ENCODE measurements around the gene PRR35. TPM values are rescaled to one million over a fixed set of nuclear protein-coding genes. Genes with fewer than 3 reads are reported as not detected.

Gene PRR35
- total RNA-seq, 1 experiment from 2014 or later, result not detected

DNA sequence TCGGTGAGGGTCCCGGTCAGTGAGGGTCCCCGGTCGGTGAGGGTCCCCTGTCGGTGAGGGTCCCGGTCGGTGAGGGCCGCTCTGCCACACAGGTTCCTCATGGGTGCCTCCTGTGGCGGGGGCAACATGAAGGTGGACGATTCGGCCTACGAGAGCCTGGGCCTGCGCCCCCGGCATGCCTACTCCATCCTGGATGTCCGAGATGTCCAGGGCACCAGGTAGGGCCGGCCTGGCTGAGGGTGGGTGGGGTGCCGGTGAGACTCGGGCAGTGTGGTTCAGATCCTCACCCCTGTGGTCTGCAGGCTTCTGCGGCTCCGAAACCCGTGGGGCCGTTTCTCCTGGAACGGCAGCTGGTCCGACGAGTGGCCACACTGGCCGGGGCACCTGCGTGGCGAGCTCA, 9.0 kb upstream of the PRR35 start:
- no peak for DNase-seq

DNA sequence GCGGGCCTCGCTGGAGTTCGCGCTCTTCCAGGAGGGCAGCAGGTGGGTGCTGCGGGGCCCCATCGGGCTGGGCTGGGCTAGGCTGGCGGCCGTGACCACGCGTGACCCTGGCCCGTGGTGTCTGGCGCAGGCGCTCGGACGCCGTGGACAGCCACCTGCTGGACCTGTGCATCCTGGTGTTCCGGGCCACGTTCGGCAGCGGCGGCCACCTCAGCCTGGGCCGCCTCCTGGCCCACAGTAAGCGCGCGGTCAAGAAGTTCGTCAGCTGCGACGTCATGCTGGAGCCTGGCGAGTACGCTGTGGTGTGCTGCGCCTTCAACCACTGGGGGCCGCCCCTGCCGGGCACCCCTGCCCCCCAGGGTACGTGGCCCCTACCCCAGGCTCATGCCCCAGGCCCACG, 8.0 kb upstream of the PRR35 start:
- no peak overlapping the region for H3K27ac ChIP-seq (ENCODE audit: low read length)
- no peak overlapping the region for H3K4me2 ChIP-seq (ENCODE audit: low read depth, low read length, poor library complexity, severe bottlenecking)
- no peak overlapping the region for H2AFZ ChIP-seq (ENCODE audit: low read length)
- H3K4me3 ChIP-seq (ENCODE audit: low read length), result no peak overlapping the region
- H4K20me1 ChIP-seq (ENCODE audit: insufficient read depth, low read depth, low read length), result 0 out of 2 replicates have a peak, but pooled peaks cover 6% of the 10 kb centered on the region
- no peak for DNase-seq
- no peaks in the 10 kb centered on the region for H3K36me3 ChIP-seq (ENCODE audit: insufficient read depth, low read length)
- H3K9me3 ChIP-seq (ENCODE audit: low read length), result no peaks in the 10 kb centered on the region
- H3K4me1 ChIP-seq (ENCODE audit: low read length), result peaks cover 8% of the 10 kb centered on the region
- no peaks in the 10 kb centered on the region for H3K9me2 ChIP-seq (replicated peaks; ENCODE audit: insufficient read depth, low read length)
- no peak overlapping the region for H3K9ac ChIP-seq (ENCODE audit: low read length)
- H3K79me2 ChIP-seq (ENCODE audit: low read length), result no peaks in the 10 kb centered on the region
- H3K27me3 ChIP-seq (ENCODE audit: low read length), result no peaks in the 10 kb centered on the region

More for the DNA sequence above, 9.0 kb upstream of the PRR35 start:
- Histone ChIP-seq H4K20me1 (ENCODE audit: insufficient read depth, low read depth, low read length) (0 out of 2 replicates have a peak, but pooled peaks cover 6% of the 10 kb centered on the region), H3K36me3 (ENCODE audit: insufficient read depth, low read length) (no peaks in the 10 kb centered on the region), H3K79me2 (ENCODE audit: low read length) (no peaks in the 10 kb centered on the region), H3K4me1 (ENCODE audit: low read length) (no peaks in the 10 kb centered on the region), H2AFZ (ENCODE audit: low read length) (no peak overlapping the region), H3K27me3 (ENCODE audit: low read length) (no peaks in the 10 kb centered on the region), H3K9ac (ENCODE audit: low read length) (no peak overlapping the region), H3K4me3 (ENCODE audit: low read length) (no peak overlapping the region), H3K9me2 (replicated peaks; ENCODE audit: insufficient read depth, low read length) (no peaks in the 10 kb centered on the region), H3K4me2 (ENCODE audit: low read depth, low read length, poor library complexity, severe bottlenecking) (no peak overlapping the region), H3K27ac (ENCODE audit: low read length) (no peak overlapping the region), H3K9me3 (ENCODE audit: low read length) (no peaks in the 10 kb centered on the region)

DNA sequence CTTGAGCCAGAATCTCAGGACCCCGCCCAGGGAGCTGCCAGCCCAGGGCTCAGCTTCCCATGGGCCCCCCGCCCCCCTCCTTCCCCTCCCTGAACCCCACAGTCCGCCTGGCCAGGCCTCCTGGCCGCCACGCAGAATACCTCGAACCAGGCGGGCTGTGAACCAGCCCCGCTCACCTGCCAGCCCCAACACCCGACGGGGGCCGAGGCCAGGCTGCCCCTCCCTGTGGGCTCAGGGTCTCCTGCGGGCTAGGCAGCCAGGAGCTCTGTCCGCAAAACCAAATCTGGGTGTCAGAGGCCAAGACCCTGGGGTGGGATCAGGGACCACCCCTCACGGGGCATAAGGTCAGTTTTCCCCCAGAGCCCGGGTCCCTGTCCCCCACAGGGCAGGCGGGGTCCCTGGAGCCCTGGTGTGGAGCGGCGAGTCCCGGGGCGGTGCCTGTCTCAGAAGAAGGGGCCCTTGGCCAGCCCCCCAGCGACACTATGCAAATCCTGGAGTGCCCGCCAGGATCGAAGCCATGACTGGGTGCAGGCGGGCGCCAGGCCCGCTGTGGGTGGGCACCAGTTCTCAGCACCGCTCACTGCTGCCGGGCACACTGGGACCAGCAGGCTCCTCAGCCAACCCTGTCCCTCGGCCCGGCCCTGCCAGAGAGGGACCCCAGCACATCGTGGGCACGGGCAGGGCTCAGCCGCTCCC, 6.4 kb upstream of the PRR35 start:
- Histone ChIP-seq H4K20me1 (ENCODE audit: insufficient read depth, low read depth, low read length) (0 out of 2 replicates have a peak, but pooled peaks cover 6% of the 10 kb centered on the region), H3K27ac (ENCODE audit: low read length) (no peak overlapping the region), H3K4me1 (ENCODE audit: low read length) (peaks cover 23% of the 10 kb centered on the region), H3K27me3 (ENCODE audit: low read length) (no peaks in the 10 kb centered on the region), H3K9ac (ENCODE audit: low read length) (no peak overlapping the region), H3K4me3 (ENCODE audit: low read length) (no peak overlapping the region), H3K4me2 (ENCODE audit: low read depth, low read length, poor library complexity, severe bottlenecking) (no peak overlapping the region), H3K36me3 (ENCODE audit: insufficient read depth, low read length) (no peaks in the 10 kb centered on the region), H2AFZ (ENCODE audit: low read length) (no peak overlapping the region), H3K79me2 (ENCODE audit: low read length) (no peaks in the 10 kb centered on the region), H3K9me3 (ENCODE audit: low read length) (no peaks in the 10 kb centered on the region), H3K9me2 (replicated peaks; ENCODE audit: insufficient read depth, low read length) (no peaks in the 10 kb centered on the region)
- DNase-seq, result peak; percentile 44

DNA sequence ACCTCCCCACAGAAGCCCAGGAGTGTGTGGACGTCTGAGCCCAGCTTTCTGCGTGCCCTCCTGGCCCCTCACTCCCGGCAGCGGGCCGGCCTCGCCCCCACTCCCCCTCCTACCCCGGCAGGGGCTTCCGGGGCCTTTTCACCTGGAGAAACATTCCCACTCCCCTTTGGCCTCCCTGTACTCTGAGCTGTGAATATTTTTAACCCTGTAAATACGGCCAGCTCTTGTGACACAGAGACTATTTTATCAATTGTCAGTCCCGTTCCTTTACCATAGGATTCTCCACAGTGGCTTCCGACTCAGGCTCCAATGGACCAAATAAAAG, 5.9 kb upstream of the PRR35 start:
- Histone ChIP-seq H3K79me2 (ENCODE audit: low read length) (no peaks in the 10 kb centered on the region), H2AFZ (ENCODE audit: low read length) (no peak overlapping the region), H3K9me3 (ENCODE audit: low read length) (no peaks in the 10 kb centered on the region), H3K27me3 (ENCODE audit: low read length) (no peaks in the 10 kb centered on the region), H4K20me1 (ENCODE audit: insufficient read depth, low read depth, low read length) (0 out of 2 replicates have a peak, but pooled peaks cover 8% of the 10 kb centered on the region), H3K27ac (ENCODE audit: low read length) (no peak overlapping the region), H3K36me3 (ENCODE audit: insufficient read depth, low read length) (no peaks in the 10 kb centered on the region), H3K4me3 (ENCODE audit: low read length) (no peak overlapping the region), H3K9ac (ENCODE audit: low read length) (no peak overlapping the region), H3K4me1 (ENCODE audit: low read length) (peaks cover 28% of the 10 kb centered on the region), H3K4me2 (ENCODE audit: low read depth, low read length, poor library complexity, severe bottlenecking) (no peak overlapping the region), H3K9me2 (replicated peaks; ENCODE audit: insufficient read depth, low read length) (no peaks in the 10 kb centered on the region)
- DNase-seq, result no peak

DNA sequence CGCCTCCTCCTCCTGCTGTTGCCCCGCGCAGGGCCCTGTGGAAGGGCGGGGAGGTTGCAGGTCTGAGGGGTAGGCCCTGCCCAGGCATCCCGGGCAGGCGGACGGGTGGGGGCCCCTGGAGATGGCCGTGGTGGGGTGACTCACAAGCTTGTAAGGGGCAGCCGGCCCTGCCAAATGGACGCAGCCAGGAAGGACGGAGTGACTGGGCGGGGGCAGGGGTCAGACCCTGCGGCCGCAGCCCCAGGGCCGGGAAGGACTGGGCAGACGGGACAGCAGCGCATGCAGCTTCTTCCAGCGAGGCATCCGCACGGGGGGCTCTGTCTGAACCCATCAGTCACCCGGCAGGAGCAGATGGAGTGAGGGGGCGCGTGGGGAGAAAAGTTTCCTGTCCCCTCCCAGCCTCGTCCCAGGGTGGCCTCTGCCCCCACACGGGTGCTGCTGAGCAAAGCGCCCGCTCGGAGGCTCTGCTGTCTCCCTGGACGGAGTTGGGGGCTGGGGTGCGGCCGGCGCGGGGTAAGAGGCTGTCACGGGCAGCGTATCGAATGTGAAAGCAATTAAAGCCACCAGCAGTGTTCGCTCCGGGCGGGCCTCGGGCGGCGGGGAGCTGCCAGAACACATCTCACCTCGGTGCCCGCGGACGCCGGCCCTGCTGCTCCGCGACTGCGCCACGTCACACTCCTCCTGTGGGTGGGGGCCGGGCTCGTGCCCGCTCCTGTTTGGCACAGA, 5.4 kb upstream of the PRR35 start:
- H4K20me1 ChIP-seq (ENCODE audit: insufficient read depth, low read depth, low read length), result 0 out of 2 replicates have a peak, but pooled peaks cover 10% of the 10 kb centered on the region
- H3K4me3 ChIP-seq (ENCODE audit: low read length), result no peak overlapping the region
- H3K4me2 ChIP-seq (ENCODE audit: low read depth, low read length, poor library complexity, severe bottlenecking), result no peak overlapping the region
- no peaks in the 10 kb centered on the region for H3K79me2 ChIP-seq (ENCODE audit: low read length)
- peaks cover 29% of the 10 kb centered on the region for H3K4me1 ChIP-seq (ENCODE audit: low read length)
- H3K36me3 ChIP-seq (ENCODE audit: insufficient read depth, low read length), result no peaks in the 10 kb centered on the region
- H2AFZ ChIP-seq (ENCODE audit: low read length), result no peak overlapping the region
- no peak overlapping the region for H3K27ac ChIP-seq (ENCODE audit: low read length)
- H3K27me3 ChIP-seq (ENCODE audit: low read length), result no peaks in the 10 kb centered on the region
- no peak for DNase-seq
- H3K9me2 ChIP-seq (replicated peaks; ENCODE audit: insufficient read depth, low read length), result no peaks in the 10 kb centered on the region
- no peak overlapping the region for H3K9ac ChIP-seq (ENCODE audit: low read length)
- H3K9me3 ChIP-seq (ENCODE audit: low read length), result no peaks in the 10 kb centered on the region

DNA sequence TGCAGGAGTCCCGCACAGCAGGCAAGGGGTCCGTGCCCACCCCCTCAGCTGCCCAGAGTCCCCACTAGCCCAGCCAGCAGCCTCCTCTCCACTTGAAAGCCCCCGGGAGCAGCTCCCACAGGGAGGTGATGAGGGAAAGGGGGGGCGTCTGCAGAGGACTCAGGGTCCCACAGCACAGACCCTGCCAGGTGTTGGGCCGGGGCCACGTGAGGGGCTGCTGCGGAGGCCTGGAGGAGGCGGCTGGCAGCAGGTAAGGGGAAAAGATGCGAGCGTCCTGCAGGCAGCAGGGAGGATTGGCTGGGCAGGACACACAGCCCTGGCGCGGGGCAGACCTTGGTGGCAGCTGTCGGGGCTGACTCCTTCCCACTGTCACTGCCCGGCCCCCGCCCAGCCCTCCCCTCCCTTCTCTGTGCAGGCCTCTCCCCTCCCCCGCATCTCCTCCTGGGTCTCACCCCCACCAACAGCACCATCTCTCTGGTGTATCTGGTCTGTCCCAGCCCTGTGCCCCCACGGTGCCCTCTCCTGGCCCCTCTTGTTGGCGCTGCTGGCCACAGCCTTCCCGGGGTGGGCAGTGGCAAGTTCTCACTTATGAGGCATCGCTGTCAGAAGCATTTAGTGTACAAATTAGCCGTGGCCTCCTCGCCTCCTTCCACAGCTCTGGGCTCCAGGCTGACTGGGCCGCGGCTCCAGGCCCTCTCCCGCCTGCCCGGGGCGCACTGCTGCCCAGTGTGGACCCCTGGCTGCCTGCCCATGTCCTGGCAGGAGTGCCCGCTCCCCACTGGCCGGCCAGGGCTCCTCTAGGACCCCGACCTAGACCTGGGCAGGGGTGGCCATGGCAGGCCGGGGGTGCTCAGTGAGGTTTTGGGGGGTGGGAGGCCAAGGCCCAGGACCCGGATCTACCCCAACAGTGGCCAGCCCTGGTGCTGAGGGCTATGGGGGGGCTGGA, 4.4 kb upstream of the PRR35 start:
- no peak for DNase-seq
- no peak overlapping the region for H3K4me2 ChIP-seq (ENCODE audit: low read depth, low read length, poor library complexity, severe bottlenecking)
- H2AFZ ChIP-seq (ENCODE audit: low read length), result no peak overlapping the region
- no peak overlapping the region for H3K27ac ChIP-seq (ENCODE audit: low read length)
- H3K9me3 ChIP-seq (ENCODE audit: low read length), result no peaks in the 10 kb centered on the region
- H3K36me3 ChIP-seq (ENCODE audit: insufficient read depth, low read length), result no peaks in the 10 kb centered on the region
- H3K27me3 ChIP-seq (ENCODE audit: low read length), result no peaks in the 10 kb centered on the region
- no peak overlapping the region for H3K4me3 ChIP-seq (ENCODE audit: low read length)
- H3K4me1 ChIP-seq (ENCODE audit: low read length), result peaks cover 29% of the 10 kb centered on the region
- H4K20me1 ChIP-seq (ENCODE audit: insufficient read depth, low read depth, low read length), result 0 out of 2 replicates have a peak, but pooled peaks cover 10% of the 10 kb centered on the region
- no peak overlapping the region for H3K9ac ChIP-seq (ENCODE audit: low read length)
- no peaks in the 10 kb centered on the region for H3K9me2 ChIP-seq (replicated peaks; ENCODE audit: insufficient read depth, low read length)
- H3K79me2 ChIP-seq (ENCODE audit: low read length), result no peaks in the 10 kb centered on the region

DNA sequence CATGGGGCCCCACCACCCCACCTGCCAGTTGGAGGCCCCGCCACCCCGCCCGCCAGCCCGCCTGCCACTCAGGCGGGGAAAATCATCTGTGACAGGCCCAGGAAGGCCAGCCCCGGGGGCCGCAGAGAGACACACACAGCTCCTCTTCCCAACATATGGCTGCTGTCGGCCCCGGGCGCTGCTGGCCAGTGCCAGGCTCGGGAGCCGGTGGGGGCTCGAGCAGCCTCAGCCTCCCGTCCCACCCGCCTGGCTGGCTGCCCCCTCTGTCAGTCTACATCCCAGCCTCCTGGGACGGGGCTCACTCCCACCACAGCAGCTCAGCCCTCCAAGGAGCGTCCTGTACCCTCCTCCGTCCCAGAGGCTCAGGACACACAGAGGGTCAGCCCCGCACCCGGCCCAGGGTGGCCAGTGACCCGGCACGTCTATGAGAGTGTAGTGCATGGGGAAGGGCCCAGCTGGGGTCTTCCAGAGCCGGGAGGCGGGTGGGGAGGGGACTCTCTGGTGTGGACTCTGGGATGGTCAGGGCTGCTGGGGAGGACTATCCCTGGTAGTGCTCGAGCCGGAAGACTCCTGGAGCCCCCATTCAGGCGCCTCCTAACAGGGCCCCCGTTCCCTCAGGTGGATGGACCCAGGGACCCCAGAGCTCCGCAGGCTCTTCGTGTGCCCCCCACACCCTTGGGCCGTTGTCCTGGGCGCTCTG, 3.6 kb upstream of the PRR35 start:
- no peaks in the 10 kb centered on the region for H3K9me3 ChIP-seq (ENCODE audit: low read length)
- H3K27ac ChIP-seq (ENCODE audit: low read length), result peak overlapping the region; percentile 71; the same call in 1 of the 2 replicates
- H3K27me3 ChIP-seq (ENCODE audit: low read length), result no peaks in the 10 kb centered on the region
- H3K4me2 ChIP-seq (ENCODE audit: low read depth, low read length, poor library complexity, severe bottlenecking), result peak overlapping the region; percentile 63
- H3K4me1 ChIP-seq (ENCODE audit: low read length), result peaks cover 29% of the 10 kb centered on the region
- no peaks in the 10 kb centered on the region for H3K36me3 ChIP-seq (ENCODE audit: insufficient read depth, low read length)
- DNase-seq, result no peak
- 0 out of 2 replicates have a peak, but pooled peaks cover 10% of the 10 kb centered on the region for H4K20me1 ChIP-seq (ENCODE audit: insufficient read depth, low read depth, low read length)
- no peak overlapping the region for H3K9ac ChIP-seq (ENCODE audit: low read length)
- no peak overlapping the region for H2AFZ ChIP-seq (ENCODE audit: low read length)
- H3K79me2 ChIP-seq (ENCODE audit: low read length), result no peaks in the 10 kb centered on the region
- no peak overlapping the region for H3K4me3 ChIP-seq (ENCODE audit: low read length)
- no peaks in the 10 kb centered on the region for H3K9me2 ChIP-seq (replicated peaks; ENCODE audit: insufficient read depth, low read length)
